Sigmoid colon (tissue), 7 donors: ENCODE measurements around the gene OR6Y1. TPM values are rescaled to one million over a fixed set of nuclear protein-coding genes. Genes with fewer than 3 reads are reported as not detected.

Source experiments
- DNase-seq: peaks from one replicate; pipeline ENCODE4 v3.0.0-alpha.2; 2019
- H3K27ac ChIP-seq, 4 donors: fragments of 200-600 bp; sonication (generic); one replicate each; pipeline ENCODE4 v1.5.1; 2016 to 2019; ENCODE audit warnings: mild to moderate bottlenecking in 1 of 4
- H3K27me3 ChIP-seq, 3 donors: fragments of 200-600 bp; sonication (generic); one replicate each; pipeline ENCODE4 v1.5.1; 2019; ENCODE audit warnings: mild to moderate bottlenecking in 1 of 3
- H3K36me3 ChIP-seq, 4 donors: fragments of 200-600 bp; sonication (generic); one replicate each; pipeline ENCODE4 v1.5.1; 2016 to 2019
- H3K4me1 ChIP-seq, 4 donors: fragments of 200-600 bp; sonication (generic); one replicate each; pipeline ENCODE4 v1.5.1; 2017 to 2019
- H3K4me3 ChIP-seq, 4 donors: fragments of 200-600 bp; sonication (generic); one replicate each; pipeline ENCODE4 v1.5.1; 2017 to 2019; ENCODE audit warnings: mild to moderate bottlenecking in 2 of 4, moderate library complexity in 1 of 4
- H3K9me3 ChIP-seq, 4 donors: fragments of 200-600 bp in 3 of 4; sonication (generic) in 3 of 4; one replicate each; pipeline versions ENCODE4 v1.5.1 to v1.6.1; 2013 to 2019
- EP300 ChIP-seq, 4 donors: sonication (generic); formaldehyde crosslinking; IDR thresholded peaks; one replicate each; pipeline ENCODE4 v1.6.1; 2017; ENCODE audit warnings: antibody characterized with exemption in 4 of 4
- POLR2A ChIP-seq, 2 donors: fragments of 450-650 bp; IDR thresholded peaks; one replicate each; pipeline ENCODE4 v1.6.1; 2016; ENCODE audit warnings: antibody characterized with exemption in 2 of 2, mild to moderate bottlenecking in 2 of 2, moderate library complexity in 2 of 2
- POLR2AphosphoS5 ChIP-seq, 4 donors: sonication (generic); formaldehyde crosslinking; IDR thresholded peaks; one replicate each; pipeline ENCODE4 v1.6.1; 2017; ENCODE audit warnings: antibody characterized with exemption in 4 of 4
- WGBS, 2 donors: extraction: QIAGEN DNeasy Blood & Tissue Kit; methylation state at CpG; one replicate each; pipeline ENCODE4 v1.1.7; 2013; 5-methylcytosine and 5-hydroxymethylcytosine counted together
- intact Hi-C: fragments of 100-400 bp; cut with DNase I; formaldehyde crosslinking; loops from one replicate; pipeline ENCODE4 v1.15.1; 2023
- polyA plus RNA-seq, 3 donors: library from polyadenylated mRNA; stranded (reverse); fragments of 200-250 nt; gene quantifications; one replicate each; pipeline ENCODE4 v1.2.3, GENCODE V29; 2013
- total RNA-seq, 4 donors: library from RNA; depleted of rRNA; stranded (reverse); fragments of >200 nt; gene quantifications; one replicate each; pipeline ENCODE4 v1.1.0, GENCODE V29; 2016
- TF ChIP-seq, protein P1 (sequence below), 4 experiments: fragments of 450-650 bp in 3 of 4; fragments of 200-600 bp in 1 of 4; IDR thresholded peaks; one replicate each; pipeline ENCODE4 v1.5.1; 2016 to 2019; ENCODE audit warnings: antibody characterized with exemption in 4 of 4, mild to moderate bottlenecking in 3 of 4, moderate library complexity in 2 of 4
- donor health status: healthy with polysubstance abuse.
- donor health status: Bipolar disorder and iron deficiency.
- donor health status: healthy.

OR6Y1 gene
- total and polyA plus RNA-seq, 7 donors = not detected

DNA sequence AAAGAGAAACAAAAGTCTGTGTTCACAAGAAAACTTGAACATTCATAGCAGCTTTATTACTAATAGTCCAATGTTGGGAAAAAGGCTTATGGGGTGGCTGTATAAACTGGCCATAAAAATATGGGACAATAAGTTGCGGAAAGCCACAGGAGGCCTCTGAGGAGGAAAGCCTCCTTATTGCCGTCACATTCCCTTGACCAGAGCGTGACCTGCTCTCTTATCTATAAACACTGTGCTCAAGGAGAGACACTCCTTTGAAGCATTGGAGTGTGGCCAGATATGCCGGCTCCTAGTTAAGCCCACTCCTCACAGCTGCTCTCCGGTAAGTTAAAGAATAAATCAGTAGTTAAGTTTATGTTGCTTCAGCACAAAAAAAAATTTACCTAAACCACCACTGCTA is 19.7 kb downstream of the OR6Y1 start:
- no peak overlapping the region for H3K4me3 ChIP-seq
- H3K4me1 ChIP-seq = no peaks in the 10 kb centered on the region
- no peaks in the 10 kb centered on the region for H3K36me3 ChIP-seq
- no peak for DNase-seq
- H3K27me3 ChIP-seq = no peaks in the 10 kb centered on the region
- H3K27ac ChIP-seq = no peak overlapping the region
- H3K9me3 ChIP-seq = no peaks in the 10 kb centered on the region
- WGBS, 2 donors = 24 to 49% methylated on average over 5 of the region's 5 CpGs
- intact Hi-C loops = no loop called here
- TF ChIP-seq, protein P1, sequence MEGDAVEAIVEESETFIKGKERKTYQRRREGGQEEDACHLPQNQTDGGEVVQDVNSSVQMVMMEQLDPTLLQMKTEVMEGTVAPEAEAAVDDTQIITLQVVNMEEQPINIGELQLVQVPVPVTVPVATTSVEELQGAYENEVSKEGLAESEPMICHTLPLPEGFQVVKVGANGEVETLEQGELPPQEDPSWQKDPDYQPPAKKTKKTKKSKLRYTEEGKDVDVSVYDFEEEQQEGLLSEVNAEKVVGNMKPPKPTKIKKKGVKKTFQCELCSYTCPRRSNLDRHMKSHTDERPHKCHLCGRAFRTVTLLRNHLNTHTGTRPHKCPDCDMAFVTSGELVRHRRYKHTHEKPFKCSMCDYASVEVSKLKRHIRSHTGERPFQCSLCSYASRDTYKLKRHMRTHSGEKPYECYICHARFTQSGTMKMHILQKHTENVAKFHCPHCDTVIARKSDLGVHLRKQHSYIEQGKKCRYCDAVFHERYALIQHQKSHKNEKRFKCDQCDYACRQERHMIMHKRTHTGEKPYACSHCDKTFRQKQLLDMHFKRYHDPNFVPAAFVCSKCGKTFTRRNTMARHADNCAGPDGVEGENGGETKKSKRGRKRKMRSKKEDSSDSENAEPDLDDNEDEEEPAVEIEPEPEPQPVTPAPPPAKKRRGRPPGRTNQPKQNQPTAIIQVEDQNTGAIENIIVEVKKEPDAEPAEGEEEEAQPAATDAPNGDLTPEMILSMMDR (IDR thresholded peaks at IDR 0.05) = no peak
- TF ChIP-seq POLR2A (IDR thresholded peaks at IDR 0.05) = no peak

DNA sequence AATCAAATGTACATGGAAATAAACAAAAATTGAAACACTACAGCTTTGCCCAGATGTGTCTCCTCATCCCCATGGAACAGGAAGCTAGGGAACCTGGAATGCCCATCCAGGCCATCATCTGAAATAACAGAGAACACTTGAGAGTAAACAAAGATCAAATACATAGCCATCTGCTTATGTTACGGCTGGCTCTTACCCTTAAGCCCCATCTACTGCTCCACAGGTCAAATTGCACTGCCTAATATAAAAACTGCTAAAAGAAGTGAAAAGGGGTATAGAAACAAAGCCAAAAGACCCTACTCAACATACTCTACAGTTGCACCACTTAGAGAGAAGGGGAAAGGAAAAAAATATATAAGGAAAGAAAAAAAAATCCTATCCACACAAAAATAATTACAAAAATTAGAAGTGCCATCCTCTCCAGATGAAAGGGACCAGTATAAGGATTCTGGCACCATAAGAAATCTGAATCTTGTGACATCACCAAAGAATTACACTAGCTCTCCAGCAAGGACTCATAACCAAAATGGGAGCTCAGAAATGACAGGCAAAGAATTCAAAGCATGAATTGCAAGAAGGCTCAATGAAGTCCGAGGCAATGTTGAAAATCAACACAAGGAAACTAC is 26.9 kb downstream of the OR6Y1 start:
- WGBS, 2 donors = 0 to 42% methylated on average over 2 of the region's 2 CpGs
- no peak overlapping the region for H3K27ac ChIP-seq
- no peaks in the 10 kb centered on the region for H3K27me3 ChIP-seq
- H3K36me3 ChIP-seq = no peaks in the 10 kb centered on the region
- intact Hi-C loops = no loop called here
- H3K9me3 ChIP-seq = peaks cover 0 to 5% (median under 1%) of the 10 kb centered on the region in 4 donors
- no peak for DNase-seq
- no peak overlapping the region for H3K4me3 ChIP-seq
- TF ChIP-seq, protein P1 (IDR thresholded peaks at IDR 0.05) = no peak
- H3K4me1 ChIP-seq = no peaks in the 10 kb centered on the region

DNA sequence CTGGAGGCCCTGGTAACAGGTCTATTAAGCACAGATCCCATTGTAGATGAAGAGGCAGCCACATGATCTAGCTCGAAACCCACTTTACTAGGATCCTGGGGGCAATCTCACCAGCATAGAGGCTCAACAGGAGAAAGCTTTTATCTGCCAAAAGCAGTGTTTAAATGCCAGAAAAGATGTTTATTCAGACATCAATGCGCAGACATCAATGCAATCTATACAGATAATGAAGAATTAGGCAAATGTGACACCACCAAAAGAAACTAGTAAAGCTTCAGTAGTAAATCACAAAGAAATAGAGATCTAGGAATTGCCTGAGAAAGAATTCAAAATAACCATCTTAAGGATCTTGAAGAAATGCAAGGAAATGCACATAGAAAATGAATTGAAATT is 32.5 kb downstream of the OR6Y1 start:
- intact Hi-C loops = no loop called here
- Histone ChIP-seq H3K27me3 (no peaks in the 10 kb centered on the region), H3K36me3 (no peaks in the 10 kb centered on the region), H3K27ac (no peak overlapping the region), H3K4me3 (no peak overlapping the region), H3K9me3 (peaks cover 0 to 2% (median 0%) of the 10 kb centered on the region in 4 donors), H3K4me1 (no peaks in the 10 kb centered on the region)
- 61 to 85% methylated on average over 2 of the region's 2 CpGs for WGBS, 2 donors
- no peak for TF ChIP-seq POLR2A (IDR thresholded peaks at IDR 0.05)
- no peak for DNase-seq

DNA sequence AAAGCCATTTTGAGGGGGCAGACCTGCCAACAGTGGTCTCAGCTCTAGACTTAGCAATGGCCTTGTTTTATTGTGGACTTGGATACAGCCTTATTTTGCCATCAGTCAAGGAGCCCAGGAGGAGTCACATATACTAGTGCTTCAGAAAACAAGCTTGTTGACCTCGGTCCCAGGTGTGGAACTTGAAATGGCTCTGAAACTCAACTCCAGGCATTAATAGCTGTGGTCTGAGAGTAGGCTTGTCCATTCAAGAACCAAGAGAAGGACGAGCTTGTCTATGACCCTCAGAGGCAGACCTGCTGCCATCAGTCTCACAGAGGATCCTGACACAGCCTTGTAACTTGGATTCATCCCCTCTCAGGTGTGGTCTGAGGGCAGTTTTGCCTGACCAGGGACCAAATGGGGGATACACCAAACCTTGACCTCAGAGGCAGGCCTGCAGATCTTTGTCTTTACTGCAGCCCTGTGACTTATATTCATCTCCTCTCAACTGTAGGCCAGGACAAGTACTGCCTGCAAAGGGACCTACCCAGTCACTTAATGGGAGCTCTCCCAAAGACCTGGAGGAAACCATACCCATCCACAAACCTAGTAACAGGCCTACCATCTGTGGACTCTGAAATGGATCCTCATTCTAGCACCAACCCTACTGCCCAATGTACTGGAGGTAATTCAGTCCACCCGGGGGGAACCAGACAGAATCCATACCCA is 33.1 kb downstream of the OR6Y1 start:
- Histone ChIP-seq H3K27me3 (no peaks in the 10 kb centered on the region), H3K4me1 (no peaks in the 10 kb centered on the region), H3K4me3 (no peak overlapping the region), H3K36me3 (no peaks in the 10 kb centered on the region), H3K9me3 (peaks cover 0 to 2% (median 0%) of the 10 kb centered on the region in 4 donors), H3K27ac (no peak overlapping the region)
- no peak for DNase-seq
- 71 to 85% methylated on average over 3 of the region's 3 CpGs for WGBS, 2 donors
- intact Hi-C loops = no loop called here
- no peak for TF ChIP-seq POLR2AphosphoS5 (IDR thresholded peaks at IDR 0.05)
- no peak for TF ChIP-seq EP300 (IDR thresholded peaks at IDR 0.05)
- TF ChIP-seq, protein P1 (IDR thresholded peaks at IDR 0.05) = no peak
- TF ChIP-seq POLR2A (IDR thresholded peaks at IDR 0.05) = no peak

DNA sequence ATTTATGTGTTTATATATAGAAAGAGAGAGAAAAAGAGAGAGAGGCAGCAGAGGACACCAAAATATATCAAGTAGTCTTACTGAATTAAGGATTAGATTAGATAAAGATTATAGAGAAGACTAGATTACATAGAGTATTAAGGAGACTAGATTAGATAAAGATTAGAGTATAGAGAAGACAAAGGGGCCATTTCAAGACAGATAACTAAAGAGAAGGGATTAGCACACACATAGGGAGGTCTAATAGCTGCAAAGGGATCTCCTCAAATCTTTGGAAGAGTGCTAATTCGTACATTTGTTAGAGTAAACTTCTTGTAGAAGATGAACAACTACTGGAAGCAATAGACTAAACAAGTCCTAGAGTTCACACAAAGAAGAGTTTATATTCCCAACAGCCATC is 34.2 kb downstream of the OR6Y1 start:
- no peak for DNase-seq
- no peak for TF ChIP-seq POLR2AphosphoS5 (IDR thresholded peaks at IDR 0.05)
- Histone ChIP-seq H3K27me3 (no peaks in the 10 kb centered on the region), H3K36me3 (no peaks in the 10 kb centered on the region), H3K4me1 (no peaks in the 10 kb centered on the region), H3K4me3 (no peak overlapping the region), H3K9me3 (peaks cover 0 to 2% (median 0%) of the 10 kb centered on the region in 4 donors), H3K27ac (no peak overlapping the region)
- WGBS, 2 donors = 54 to 58% methylated on average over 1 of the region's 1 CpG
- intact Hi-C loops = no loop called here

DNA sequence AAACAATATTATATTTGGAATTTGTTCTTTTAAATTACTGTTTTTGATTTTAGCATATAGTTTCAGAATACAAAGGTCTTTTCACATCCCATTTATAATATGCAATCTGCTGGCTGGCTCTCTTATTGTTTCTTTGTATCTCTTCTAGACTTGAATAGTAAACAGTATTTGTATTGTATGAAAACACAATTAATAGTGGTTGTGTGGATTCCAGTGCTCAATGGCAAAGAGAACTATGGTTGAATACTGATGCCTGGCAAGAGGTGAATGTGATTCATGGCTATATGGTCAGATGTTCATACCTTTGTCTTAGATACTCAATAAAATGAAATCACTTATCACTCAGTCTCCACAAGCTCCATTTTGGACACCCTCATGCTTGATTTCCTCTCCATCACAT is 37.2 kb downstream of the OR6Y1 start:
- Histone ChIP-seq H3K36me3 (no peaks in the 10 kb centered on the region), H3K4me1 (no peaks in the 10 kb centered on the region), H3K27me3 (no peaks in the 10 kb centered on the region), H3K27ac (no peak overlapping the region), H3K9me3 (peaks cover 0 to 2% (median 0%) of the 10 kb centered on the region in 4 donors), H3K4me3 (no peak overlapping the region)
- DNase-seq = no peak
- intact Hi-C loops = no loop called here
- TF ChIP-seq POLR2A (IDR thresholded peaks at IDR 0.05) = no peak
